Suprapubic skin (tissue), 4 donors: ENCODE results near the gene RPRD1B.

ENCODE experiments used
- CTCF ChIP-seq, 2 donors: fragments of 200-600 bp in 1 of 2; fragments of 450-650 bp in 1 of 2; sonication (generic) in 1 of 2; IDR thresholded peaks; one replicate each; pipeline ENCODE4 v1.5.1; 2016 to 2019; ENCODE audit warnings: antibody characterized with exemption in 2 of 2, mild to moderate bottlenecking in 1 of 2, moderate library complexity in 1 of 2
- EP300 ChIP-seq: sonication (generic); formaldehyde crosslinking; IDR thresholded peaks from one replicate; pipeline ENCODE4 v1.6.1; 2017; ENCODE audit warnings: antibody characterized with exemption
- POLR2A ChIP-seq, 2 donors: fragments of 450-650 bp; IDR thresholded peaks; one replicate each; pipeline ENCODE4 v1.6.1; 2017; ENCODE audit warnings: antibody characterized with exemption in 2 of 2, mild to moderate bottlenecking in 2 of 2, moderate library complexity in 2 of 2
- POLR2AphosphoS5 ChIP-seq, 3 donors: sonication (generic); formaldehyde crosslinking; IDR thresholded peaks; one replicate each; pipeline ENCODE4 v1.6.1; 2017; ENCODE audit warnings: antibody characterized with exemption in 3 of 3

GRCh38 chr20:38013887-38014286, 19.7 kb upstream of the RPRD1B start:
- TF ChIP-seq EP300 (no peak), POLR2A (IDR thresholded peaks at IDR 0.05) (no peak), CTCF (IDR thresholded peaks at IDR 0.05) (no peak), POLR2AphosphoS5 (IDR thresholded peaks at IDR 0.05) (no peak)
